HG02943 (cell line): ENCODE results near the gene ALX4.

Experiments
- ATAC-seq: cut with Tn5 transposase; IDR thresholded peaks from one replicate; pipeline ENCODE4 v1.9.1; 2021; ENCODE audit warnings: mild to moderate bottlenecking, low read depth, moderate library complexity; ENCODE audit not compliant: unreplicated experiment

ALX4 gene

DNA sequence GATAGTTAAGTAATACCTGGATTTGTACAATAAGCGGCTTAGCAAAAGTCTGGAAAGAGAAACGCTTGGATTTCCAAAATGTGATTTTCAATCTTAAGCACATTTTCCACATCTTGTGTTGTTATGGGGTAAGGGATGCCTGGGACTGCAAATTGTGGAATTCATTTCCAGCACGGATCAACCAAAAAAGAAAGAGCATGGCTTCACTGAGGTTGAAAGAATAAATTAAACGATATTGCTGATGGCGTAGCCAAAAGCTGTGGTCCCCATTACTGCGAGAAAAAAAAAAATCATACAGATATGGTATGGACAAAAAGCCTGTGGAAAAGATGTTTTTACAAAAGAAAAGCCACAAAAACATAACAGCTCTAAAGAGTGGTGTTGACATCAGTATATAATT lies 26.0 kb upstream of the ALX4 start:
- no peak for ATAC-seq

DNA sequence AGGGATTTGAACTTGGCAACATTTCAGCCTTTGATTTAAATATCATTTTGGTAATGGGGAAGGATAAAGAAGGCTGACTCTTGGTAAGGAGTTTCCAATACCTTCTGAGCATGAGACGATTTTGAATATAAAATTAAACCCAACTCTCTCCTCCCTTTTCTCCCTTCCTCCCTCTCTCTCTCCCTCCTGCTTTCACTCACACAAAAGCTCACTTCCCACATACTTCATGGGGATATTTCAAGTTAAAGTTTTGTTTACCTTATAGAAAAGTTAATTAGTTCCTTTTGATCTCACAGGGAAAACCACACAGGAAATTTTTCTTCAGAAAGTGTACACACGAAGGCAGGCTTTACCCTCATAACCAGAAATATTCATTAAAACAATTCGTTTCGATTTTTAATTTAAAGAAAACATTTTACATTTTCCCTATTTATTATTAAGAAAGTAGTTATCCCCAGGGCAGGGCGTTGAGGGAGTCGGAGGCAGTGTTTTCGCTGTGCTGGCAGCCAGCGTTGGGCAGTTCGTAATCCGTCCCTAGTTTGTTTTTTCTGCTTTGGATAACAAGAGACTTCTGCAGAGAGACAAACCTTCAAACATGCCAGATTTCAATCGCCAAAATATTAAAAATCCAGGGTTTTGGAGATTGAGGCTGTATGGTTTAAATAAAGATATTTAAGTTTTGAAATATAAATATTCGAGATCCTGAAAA lies 25.3 kb upstream of the ALX4 start:
- no peak for ATAC-seq

DNA sequence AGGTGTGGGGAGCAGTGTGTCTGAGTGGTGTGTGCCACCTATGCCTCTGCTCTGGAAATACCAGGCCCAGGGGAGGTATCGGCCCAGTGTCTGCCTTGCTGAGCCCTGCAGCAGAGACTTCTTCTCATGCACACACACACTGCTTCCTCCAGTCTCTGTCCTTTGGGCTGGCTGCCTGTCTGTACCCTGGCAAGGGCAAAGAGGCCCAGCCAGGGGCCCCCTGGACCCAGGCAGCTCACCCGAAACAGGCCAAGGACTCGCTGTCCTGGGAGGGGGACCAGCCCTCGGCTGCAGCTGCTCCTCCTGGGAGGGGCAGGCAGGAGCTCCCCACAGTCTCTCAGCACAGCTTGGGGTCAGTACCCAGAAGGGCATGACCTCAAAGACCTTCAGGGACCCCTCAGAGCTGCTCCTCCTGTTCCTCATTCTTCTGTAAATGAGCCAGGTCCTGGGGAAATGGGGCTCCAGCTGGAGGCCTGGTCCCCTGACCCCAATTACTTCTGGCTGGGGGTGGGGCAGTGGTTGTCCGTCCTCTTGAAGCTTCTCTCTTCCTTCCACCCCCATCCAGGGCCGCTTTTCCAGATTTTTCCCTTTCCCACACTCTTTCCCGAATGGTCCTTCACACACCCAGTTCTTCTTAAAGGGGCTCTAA lies 24.5 kb upstream of the ALX4 start:
- ATAC-seq, result no peak

DNA sequence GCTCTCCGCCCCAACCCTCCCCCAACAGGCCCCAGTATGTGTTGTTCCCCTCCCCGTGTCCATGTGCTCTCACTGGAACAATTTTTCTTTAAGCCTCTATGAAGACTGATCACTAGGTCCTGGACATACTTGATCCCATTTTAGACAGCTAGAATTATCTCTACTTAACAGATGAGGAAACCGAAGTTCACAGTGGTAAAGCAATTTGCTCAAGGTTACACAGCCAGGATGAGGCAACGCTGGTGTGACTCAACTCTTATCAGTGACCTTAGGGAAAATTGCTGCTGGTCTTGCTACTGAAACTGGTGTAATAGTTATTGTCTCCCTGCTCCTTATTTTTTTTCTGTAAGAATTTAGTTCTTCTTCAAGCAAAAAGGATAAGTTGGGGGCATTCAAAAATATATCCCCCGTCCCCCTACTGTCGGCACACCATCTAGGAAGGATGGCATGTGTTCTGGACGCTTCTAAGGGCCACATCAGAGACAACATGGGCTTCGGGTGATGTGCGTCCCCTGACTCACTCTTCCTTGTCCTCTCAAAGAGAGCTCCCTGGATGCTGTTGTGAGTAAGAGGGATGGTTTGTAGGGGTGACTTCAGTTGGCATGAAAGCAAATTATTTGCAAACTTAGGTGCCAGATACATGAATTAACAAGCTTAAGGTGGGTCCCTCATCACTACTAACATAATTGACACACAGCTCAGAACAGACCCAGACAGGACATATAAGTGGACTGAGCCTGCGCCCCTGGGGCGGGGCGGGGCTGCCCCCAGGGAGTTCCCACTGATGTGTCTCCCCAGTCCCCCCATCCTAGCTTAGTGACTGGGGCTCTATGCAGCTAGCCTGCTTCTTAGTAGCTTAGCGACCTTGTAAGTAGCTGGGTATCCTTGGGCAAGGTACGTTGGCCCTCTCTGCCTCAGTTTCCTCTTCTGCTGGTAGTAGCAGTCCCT lies 23.6 kb upstream of the ALX4 start:
- no peak for ATAC-seq

DNA sequence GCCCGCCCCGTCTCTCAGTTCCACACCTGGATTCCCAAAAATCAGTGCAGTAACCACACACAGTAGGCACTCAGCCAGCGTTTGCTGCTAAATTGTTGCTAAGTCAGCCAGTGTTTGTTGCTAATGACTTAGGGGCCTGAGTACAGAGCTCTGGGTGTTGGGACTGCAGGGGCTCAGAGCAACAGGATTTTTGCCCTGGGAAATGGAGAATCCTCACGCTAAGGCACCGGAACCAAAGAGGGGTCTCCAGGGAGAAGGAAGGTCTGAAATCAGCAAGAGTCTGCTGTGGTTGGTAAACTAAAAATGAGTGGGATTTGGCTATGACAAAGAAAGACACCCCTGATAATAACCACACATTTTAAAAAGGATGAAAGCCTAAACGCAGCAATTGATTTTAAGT lies 22.7 kb upstream of the ALX4 start:
- no peak for ATAC-seq

DNA sequence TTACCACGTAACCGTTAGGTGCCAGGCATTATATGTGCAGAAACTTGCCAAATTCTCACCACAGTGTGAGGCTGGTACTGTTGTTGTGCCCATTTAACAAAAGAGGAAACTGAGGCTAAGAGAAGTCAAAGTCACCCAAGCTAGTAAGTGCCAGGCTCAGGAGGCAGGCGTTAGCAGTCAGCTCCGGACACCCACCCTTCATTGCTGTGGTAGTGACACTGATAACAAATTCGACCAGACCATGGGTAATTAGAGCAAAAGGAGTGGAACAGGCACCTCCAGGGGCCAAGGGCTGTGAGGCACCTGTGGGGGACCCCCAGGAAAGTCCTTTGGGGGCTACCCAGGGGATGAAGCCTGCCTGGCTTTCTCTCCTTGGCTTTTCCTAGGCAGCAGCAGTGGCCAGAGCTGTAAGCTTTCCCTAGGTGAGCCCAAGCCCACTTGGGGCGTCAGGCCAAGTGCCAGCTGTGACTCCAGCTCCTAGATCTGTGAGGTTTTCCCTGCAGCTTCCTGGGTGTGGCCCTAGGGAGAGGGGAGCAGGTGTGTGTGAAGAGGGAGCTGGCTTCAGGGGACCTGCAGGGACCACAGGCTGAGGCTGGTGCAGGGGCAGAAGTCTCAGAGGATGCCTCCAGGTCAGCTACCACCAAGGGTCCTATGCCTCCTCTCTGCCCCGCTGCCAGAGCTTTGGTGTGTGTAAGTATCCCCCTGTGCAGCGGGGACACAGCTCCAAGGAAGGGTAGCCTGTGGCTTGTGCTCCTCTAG lies 19.7 kb upstream of the ALX4 start:
- ATAC-seq, result no peak

DNA sequence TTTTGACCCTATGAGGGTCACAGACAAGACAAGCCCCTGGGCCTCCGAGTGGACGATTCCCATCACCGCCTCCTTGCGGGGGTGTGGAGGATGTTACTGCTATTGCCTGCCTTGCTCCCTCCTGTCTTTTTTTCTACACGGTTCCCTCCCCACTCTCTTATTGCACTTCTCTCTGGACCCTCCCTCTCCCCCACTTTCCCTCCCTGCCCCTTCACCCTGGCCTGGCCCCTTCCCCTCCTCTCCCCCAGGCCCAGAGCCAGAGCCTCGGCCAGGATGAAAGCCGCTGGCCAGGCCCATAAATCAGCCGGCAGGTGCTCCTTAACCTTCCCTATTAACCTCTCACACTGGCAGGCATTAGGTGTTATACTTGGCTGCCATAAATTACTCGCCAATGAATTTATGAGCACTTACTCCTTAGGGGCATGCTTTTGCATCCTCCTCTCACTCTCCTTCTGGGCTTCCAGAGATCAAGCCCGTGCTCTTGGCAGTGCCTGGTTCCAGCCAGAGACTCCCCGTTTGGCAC lies 18.3 kb upstream of the ALX4 start:
- no peak for ATAC-seq

DNA sequence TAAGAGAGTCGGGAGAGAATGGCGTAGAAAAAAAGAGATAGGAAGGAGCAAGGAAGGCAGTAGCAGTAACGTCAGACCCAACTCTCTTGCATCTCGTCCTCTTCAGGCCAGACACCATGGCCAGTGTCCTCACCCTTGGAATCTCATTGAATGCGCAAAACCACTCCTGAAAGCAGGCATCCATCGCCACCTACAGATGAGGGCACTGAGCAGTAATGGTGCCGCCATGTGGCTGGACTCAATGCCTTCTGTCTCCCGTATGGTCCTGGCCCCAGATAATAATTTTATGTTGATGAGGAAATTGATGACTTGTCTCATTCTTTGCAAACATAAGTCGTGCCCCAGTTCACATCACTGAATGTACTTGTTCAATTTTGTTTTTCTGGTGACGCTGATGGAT lies 17.8 kb upstream of the ALX4 start:
- ATAC-seq, result no peak

DNA sequence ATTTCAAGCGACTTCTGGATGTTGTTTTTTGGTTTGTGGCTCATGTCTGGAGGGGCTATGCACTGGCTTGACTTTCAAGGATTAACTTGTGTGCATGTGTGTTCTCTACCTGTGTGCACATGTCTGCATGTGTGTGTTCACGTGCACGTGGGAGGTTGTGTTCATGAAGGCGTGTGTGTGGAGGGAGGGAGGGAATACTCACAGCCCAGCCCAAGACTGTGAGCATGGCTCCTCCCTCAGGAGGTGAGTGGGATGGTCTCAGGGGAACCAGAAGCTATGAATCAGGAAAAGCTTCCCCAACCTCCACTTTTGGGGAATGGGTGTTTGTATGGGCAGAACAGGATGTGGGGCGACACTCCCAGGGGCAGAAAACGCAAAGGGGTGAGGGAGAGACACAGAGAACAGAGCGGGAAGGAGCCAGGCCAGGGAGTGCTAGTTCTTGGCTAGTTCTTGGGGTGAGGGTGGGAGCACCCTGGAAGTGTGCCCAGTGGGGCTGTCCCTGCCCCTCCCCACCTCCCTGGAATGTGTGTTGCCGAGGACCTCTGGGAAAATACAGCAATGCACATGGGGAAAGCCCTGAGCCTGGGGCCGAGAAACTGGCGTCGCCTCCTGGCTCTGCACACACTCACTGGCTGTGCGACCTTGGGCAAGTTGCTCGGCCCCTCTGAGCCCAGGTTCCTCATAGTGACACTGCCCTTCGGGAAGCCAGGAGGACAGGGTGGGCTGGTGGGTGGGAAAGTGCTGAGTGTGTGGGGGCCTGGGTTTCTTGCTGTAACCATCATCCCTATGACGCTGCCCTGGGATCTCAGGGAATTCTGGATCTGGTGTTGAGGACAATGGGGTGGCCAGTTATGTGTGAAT lies 16.9 kb upstream of the ALX4 start:
- ATAC-seq, result no peak

DNA sequence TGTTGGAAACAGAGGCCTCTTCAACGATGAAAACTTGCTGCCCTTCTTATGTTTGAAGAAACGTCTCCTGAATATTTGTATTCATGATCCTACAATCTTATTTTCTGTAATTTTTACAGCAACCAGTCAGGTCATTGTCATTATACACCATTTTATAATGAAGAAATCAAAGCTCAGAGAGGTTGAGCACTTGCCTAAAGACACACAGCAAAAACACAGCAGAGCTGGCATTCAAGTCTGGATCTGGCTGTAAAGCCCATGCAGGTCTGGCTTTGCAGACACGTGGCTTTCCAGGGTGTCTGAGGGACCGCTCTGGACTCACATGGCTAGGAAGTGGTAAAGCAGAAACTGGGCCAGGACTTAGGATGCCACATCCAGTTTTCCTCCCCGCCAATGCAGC lies 15.8 kb upstream of the ALX4 start:
- ATAC-seq, result no peak

DNA sequence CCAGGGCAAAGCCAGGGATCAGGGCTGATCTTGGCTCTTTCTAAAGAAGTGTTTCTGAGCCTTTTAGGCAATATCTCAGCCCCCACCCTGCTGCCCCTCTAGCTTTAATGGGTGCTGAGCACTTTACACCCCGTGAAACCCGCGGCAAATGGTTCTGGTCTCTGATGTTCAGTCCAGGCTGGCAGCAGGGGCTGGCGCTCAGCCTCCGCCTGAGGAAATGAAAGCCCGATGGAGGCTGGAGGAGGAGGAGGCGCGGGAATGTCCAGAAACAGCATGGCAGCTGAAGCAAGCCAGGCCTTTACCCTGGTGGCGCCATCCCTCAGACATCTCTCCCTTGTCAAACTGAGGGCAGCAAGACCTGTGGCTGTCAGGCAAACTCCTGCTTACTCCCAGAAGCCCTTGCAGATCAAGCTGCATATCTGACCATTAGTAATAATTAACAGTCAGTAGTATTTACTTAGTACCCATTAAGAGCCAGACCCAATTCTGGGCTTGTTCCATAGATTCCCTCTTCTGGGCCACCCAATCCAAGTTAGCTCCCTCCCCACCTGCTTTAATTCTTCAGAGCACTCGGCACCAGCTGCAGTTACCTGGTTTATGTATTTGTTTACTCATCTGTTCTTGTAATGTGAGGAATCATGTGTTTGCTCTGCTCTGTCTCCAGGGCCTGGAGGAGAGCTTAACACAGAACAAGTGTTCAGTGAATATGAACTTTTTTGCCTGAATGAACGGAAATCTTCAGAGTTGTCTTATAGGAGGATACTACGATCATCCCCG lies 15.0 kb upstream of the ALX4 start:
- ATAC-seq, result no peak

DNA sequence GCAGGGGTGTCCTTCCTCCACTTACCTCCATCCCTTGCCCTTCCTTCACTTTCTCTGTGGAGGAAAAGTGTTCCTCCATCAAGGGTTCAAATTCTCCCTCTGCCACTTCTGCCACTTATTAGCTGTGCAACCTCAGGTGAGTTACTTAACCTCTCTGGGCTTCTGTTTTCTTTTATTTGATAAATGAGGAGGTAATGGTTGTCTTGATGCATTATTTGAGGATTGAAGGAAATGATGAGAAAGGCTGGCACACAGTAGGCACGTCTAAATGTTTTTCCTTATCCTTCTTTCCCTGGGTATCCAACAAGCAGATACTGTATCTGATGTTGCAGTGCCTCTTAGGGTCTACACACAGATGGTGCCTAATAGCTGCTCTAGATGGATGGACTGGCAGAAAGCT lies 14.3 kb upstream of the ALX4 start:
- no peak for ATAC-seq

DNA sequence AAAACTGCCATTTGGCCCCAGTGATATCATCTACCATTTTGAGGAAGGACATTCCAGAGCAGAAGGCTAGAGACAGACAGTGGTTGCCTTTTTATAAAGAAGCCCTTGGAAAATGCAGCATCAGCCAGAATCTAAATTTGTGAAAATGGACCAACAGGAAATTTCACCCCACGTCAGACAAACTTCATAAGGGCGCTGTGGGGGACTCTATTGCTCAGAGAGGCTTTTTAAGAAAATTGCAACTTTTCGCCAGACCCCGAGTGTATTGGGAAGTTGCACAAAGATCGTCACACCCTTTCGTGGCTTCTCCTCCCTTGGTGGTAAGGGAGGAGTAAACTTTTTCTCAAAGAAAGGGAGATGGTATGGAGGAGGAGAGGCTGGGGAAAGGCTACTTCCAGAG lies 12.3 kb upstream of the ALX4 start:
- no peak for ATAC-seq

DNA sequence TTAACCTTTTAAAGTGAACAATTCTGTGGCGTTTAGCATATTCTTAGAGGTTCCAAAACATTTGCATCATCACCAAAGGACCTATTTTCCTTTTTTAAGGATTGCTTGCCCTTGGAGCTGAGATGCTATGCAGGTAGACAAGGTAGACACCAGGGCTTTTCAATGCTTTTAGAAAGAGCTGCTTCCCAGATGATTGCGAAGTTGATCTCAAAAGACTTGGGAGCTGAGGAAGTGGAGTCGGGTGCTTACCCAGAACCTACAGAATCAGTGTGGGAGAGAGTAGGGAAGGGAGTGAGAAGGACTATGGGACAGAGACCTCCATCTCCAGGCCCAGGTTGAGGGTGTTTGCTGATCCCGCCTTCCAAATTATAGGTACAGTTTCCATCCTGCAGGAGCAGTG lies 11.1 kb upstream of the ALX4 start:
- ATAC-seq, result no peak

DNA sequence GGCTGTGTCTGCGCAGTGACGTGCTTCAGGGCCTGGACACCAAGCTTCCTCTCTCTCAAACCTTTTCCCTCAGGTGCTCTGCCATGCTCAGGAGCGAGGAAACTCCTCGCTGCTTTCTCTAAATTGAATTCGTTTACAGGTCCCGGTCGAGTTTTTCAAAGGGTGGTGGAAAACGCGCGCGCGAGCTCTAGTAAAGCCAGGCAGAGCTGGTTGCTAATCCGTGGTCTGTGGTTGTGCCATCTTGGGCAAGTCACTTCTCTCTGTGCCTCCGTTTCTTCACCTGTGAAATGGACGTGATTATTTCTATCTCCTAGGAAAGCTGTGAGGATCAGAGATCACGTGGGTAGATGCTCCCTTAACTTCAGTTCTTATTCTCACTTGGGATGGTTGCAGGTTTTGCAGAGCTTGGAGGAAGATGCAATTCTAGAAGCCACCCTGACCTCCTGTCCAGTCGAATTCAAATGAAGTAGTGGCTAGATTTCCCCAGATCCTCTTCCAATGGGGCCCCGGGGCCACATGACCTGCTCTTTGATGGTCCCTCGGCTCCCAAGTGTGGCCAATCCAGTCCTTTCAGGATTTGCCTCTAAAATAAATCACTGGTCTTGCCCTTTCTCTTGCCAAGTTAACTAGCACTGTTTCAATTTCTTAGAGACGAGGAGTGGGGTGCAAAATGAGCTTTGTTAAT lies 10.5 kb upstream of the ALX4 start:
- no peak for ATAC-seq

DNA sequence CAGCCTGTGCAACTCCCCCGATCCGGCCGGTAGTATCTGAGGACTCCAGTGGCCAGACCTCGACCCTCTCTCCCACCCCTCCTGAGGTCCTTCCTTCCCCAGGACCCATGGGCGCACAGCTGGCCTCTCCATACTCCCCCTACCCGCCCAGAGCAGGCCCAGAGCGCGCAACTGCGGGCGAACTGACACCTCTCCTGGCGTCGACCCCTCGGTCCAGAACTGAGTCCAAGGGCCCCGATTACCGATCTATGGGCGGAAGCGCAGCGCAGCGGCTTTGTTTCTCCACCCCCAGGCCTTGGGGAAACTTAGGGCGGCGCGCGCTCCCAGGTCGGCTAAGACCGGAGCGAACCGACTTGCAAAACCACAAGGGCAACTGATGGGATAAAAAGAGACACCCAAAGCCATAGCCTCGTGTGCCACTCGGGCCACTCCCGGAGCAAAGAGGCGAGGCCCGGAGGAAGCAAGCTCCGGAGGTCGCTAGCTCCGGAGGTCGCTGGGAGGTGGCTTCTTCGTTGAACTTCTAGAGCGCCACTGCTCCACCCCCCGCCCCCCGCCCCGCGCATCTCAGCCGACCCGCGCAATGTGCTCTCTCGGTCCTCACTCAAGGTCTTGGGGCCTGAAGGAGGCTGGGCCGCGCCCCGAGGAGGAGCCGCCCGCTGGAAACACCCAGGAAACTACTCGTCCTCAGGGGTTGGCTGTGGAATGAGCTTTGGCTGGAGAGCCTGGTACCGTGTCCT lies 9.8 kb upstream of the ALX4 start:
- ATAC-seq, result no peak

DNA sequence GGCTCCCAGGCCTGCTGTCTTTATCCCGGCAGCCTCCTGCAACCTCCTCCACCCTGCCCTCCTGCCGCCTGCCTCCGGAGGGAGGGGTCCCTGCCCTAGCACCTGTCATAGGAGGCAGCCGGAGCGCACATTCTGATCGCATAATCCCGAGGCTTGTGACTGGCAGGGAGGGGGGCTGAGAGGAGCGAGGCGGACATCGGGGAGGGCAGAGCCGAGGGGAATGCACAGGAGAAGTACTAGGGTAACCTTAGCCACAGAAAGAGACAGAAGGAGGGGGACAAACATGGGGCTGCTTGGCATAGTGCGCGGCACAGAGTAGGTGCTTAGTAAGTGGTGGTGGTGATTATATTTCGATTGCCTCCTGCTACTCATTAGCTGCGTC lies 9.2 kb upstream of the ALX4 start:
- no peak for ATAC-seq

DNA sequence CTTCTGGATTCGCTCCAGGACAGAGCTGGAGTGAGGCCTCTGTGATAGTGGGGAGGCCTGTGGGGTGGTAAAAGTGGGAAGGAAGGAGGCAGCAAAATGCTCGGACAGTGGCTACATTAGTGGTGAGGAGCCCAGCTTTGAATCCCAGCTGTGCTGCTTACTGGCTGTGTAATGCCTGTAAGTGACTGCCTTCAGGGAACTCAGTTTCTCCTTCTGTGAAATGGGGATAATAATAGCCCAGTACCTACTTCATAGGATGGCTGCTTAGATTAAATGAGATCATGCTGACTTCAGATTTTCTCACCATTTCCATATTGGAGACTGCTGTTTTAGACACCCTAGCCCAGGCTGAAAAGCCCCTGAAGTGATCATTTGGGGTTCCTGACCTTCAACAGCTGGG lies 8.4 kb upstream of the ALX4 start:
- ATAC-seq, result no peak
